WERI-Rb-1 (cell line): ENCODE measurements around the gene DDC.

Experiments
- DNase-seq: peaks from one replicate; pipeline ENCODE4 v3.0.0-alpha.2; 2020
- H3K27ac ChIP-seq: fragments of 250-450 bp; sonication (Bioruptor Pico); 2 replicates; pipeline ENCODE4 v1.5.1; 2020; ENCODE audit warnings: mild to moderate bottlenecking, moderate library complexity
- H3K27me3 ChIP-seq: fragments of 250-450 bp; sonication (Bioruptor Pico); 2 replicates; pipeline ENCODE4 v1.5.1; 2021; ENCODE audit warnings: mild to moderate bottlenecking, low read depth, moderate library complexity; ENCODE audit not compliant: insufficient read depth, severe bottlenecking
- H3K36me3 ChIP-seq: fragments of 250-450 bp; sonication (Bioruptor Pico); 2 replicates; pipeline ENCODE4 v1.5.1; 2020; ENCODE audit warnings: mild to moderate bottlenecking, moderate library complexity
- H3K4me3 ChIP-seq: 2 replicates; pipeline ENCODE4 v1.5.1; 2011; ENCODE audit warnings: low read depth, mild to moderate bottlenecking, control low read depth, low read length
- H3K9me3 ChIP-seq: fragments of 250-450 bp; sonication (Bioruptor Pico); 2 replicates; pipeline ENCODE4 v1.5.1; 2021; ENCODE audit warnings: mild to moderate bottlenecking, moderate library complexity; ENCODE audit not compliant: severe bottlenecking
- CTCF ChIP-seq: IDR thresholded peaks from 2 replicates; pipeline ENCODE4 v1.5.1; 2011; ENCODE audit warnings: low read depth, mild to moderate bottlenecking, control low read depth, inconsistent platforms, low read length

DDC gene

GRCh38 chr7:50450590-50451032, 114.6 kb downstream of the DDC start:
- H3K27ac ChIP-seq, result peak overlapping the region; percentile 86
- no peak for DNase-seq
- TF ChIP-seq CTCF, result no peak

GRCh38 chr7:50449881-50450589, 115.2 kb downstream of the DDC start, which contains the start of gene FIGNL1:
Gene FIGNL1, minus strand, starts transcription at chr7:50450350. Its CDS starts 3,063 bp downstream, at chr7:50447287.
- H3K36me3 ChIP-seq, result peaks cover 21% of the 10 kb centered on the region
- H3K27me3 ChIP-seq, result no peaks in the 10 kb centered on the region
- peaks cover 7% of the 10 kb centered on the region for H3K9me3 ChIP-seq
- peak within 1 kb of the TSS; percentile 59 for H3K4me3 ChIP-seq
- no peak for TF ChIP-seq CTCF
- DNase-seq, result peak; percentile 77
- peak within 1 kb of the TSS; percentile 86 for H3K27ac ChIP-seq

More at GRCh38 chr7:50450590-50451032, 114.6 kb downstream of the DDC start:
- Histone ChIP-seq H3K9me3 (peaks cover 7% of the 10 kb centered on the region), H3K27me3 (no peaks in the 10 kb centered on the region), H3K4me3 (peak overlapping the region; percentile 59), H3K36me3 (peaks cover 15% of the 10 kb centered on the region)

- no peak for TF ChIP-seq CTCF
- no peak for DNase-seq
- peaks cover 26% of the 10 kb centered on the region for H3K36me3 ChIP-seq
- peak overlapping the region; percentile 59 for H3K4me3 ChIP-seq
- no peaks in the 10 kb centered on the region for H3K27me3 ChIP-seq
- peak overlapping the region; percentile 86 for H3K27ac ChIP-seq
- peaks cover 7% of the 10 kb centered on the region for H3K9me3 ChIP-seq
Measured at GRCh38 chr7:50449501-50449880, 115.7 kb downstream of the DDC start.

GRCh38 chr7:50448823-50449222, 116.4 kb downstream of the DDC start:
- peaks cover 7% of the 10 kb centered on the region for H3K9me3 ChIP-seq
- H3K36me3 ChIP-seq, result peaks cover 33% of the 10 kb centered on the region
- no peak for DNase-seq
- H3K27me3 ChIP-seq, result no peaks in the 10 kb centered on the region
- H3K4me3 ChIP-seq, result no peak overlapping the region; the same call in 1 of the 2 replicates
- no peak overlapping the region for H3K27ac ChIP-seq
- no peak for TF ChIP-seq CTCF

- no peak for TF ChIP-seq CTCF
- peaks cover 46% of the 10 kb centered on the region for H3K36me3 ChIP-seq
Measured at GRCh38 chr7:50446542-50446960, 118.7 kb downstream of the DDC start.

More at GRCh38 chr7:50446542-50446960, 118.7 kb downstream of the DDC start:
- Histone ChIP-seq H3K4me3 (no peak overlapping the region), H3K9me3 (peaks cover 7% of the 10 kb centered on the region), H3K27ac (no peak overlapping the region), H3K27me3 (no peaks in the 10 kb centered on the region)
- DNase-seq, result no peak
